Gastroesophageal sphincter (tissue), 3 donors: ENCODE measurements around the gene PRUNE1.

Experiments used
- EP300 ChIP-seq: sonication (generic); formaldehyde crosslinking; IDR thresholded peaks from one replicate; pipeline ENCODE4 v1.6.1; 2017; ENCODE audit warnings: antibody characterized with exemption, mild to moderate bottlenecking
- POLR2A ChIP-seq, 2 donors: fragments of 450-650 bp; IDR thresholded peaks; one replicate each; pipeline ENCODE4 v1.6.1; 2017; ENCODE audit warnings: antibody characterized with exemption in 2 of 2, mild to moderate bottlenecking in 2 of 2, moderate library complexity in 1 of 2
- POLR2AphosphoS5 ChIP-seq: sonication (generic); formaldehyde crosslinking; IDR thresholded peaks from one replicate; pipeline ENCODE4 v1.6.1; 2017; ENCODE audit warnings: antibody characterized with exemption
- TF ChIP-seq, protein P1 (sequence below), 4 experiments: fragments of 200-600 bp in 2 of 4; fragments of 450-650 bp in 2 of 4; sonication (generic) in 1 of 4; IDR thresholded peaks; one replicate each; pipeline ENCODE4 v1.5.1; 2017 to 2019; ENCODE audit warnings: antibody characterized with exemption in 4 of 4, mild to moderate bottlenecking in 2 of 4, moderate library complexity in 2 of 4

DNA sequence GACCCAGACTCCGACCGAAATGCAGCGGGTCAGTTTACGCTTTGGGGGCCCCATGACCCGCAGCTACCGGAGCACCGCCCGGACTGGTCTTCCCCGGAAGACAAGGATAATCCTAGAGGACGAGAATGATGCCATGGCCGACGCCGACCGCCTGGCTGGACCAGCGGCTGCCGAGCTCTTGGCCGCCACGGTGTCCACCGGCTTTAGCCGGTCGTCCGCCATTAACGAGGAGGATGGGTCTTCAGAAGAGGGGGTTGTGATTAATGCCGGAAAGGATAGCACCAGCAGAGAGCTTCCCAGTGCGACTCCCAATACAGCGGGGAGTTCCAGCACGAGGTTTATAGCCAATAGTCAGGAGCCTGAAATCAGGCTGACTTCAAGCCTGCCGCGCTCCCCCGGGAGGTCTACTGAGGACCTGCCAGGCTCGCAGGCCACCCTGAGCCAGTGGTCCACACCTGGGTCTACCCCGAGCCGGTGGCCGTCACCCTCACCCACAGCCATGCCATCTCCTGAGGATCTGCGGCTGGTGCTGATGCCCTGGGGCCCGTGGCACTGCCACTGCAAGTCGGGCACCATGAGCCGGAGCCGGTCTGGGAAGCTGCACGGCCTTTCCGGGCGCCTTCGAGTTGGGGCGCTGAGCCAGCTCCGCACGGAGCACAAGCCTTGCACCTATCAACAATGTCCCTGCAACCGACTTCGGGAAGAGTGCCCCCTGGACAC, 39.8 kb downstream of the PRUNE1 start:
- TF ChIP-seq, protein P1, sequence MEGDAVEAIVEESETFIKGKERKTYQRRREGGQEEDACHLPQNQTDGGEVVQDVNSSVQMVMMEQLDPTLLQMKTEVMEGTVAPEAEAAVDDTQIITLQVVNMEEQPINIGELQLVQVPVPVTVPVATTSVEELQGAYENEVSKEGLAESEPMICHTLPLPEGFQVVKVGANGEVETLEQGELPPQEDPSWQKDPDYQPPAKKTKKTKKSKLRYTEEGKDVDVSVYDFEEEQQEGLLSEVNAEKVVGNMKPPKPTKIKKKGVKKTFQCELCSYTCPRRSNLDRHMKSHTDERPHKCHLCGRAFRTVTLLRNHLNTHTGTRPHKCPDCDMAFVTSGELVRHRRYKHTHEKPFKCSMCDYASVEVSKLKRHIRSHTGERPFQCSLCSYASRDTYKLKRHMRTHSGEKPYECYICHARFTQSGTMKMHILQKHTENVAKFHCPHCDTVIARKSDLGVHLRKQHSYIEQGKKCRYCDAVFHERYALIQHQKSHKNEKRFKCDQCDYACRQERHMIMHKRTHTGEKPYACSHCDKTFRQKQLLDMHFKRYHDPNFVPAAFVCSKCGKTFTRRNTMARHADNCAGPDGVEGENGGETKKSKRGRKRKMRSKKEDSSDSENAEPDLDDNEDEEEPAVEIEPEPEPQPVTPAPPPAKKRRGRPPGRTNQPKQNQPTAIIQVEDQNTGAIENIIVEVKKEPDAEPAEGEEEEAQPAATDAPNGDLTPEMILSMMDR (IDR thresholded peaks at IDR 0.05) = peak in 2 of 4 experiments; percentile 65 to 69
- no peak for TF ChIP-seq POLR2A (IDR thresholded peaks at IDR 0.05)
- peak; percentile 34 for TF ChIP-seq POLR2AphosphoS5
- no peak for TF ChIP-seq EP300
